Measurements from ENCODE around the gene MALT1.

MALT1 gene

DNA sequence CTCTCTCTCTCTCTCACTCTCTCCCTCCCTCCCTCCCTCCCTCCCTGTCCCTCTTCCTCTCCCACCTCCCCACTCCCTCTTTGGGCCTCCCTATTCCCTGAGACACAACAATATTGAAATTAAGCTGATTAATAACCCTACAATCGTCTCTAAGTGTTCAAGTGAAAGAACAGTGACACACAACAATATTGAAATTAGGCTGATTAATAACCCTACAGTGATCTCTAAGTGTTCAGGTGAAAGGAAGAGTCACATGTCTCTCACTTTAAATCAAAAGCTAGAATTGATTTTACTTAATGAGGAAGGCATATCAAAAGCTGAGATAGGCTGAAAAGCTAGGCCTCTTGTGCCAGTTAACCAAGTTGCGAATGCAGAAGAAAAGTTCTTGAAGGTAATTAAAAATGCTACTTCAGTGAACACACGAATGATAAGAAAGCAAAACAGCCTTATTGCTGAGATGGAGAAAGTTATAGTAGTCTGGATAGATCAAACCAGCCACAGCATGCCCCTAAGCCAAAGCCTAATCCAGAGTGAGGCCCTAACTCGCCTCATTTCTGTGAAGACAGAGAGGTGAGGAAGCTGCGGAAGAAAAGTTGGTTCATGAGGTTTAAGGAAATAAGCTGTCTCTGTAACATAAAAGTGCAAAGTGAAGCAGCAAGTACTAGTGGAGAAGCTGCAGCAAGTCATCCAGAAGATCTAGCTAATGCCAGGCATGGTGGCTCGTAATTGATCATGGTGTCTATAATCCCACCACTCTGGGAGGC, 21.3 kb downstream of the MALT1 start:
- no peak for DNase-seq (ENCODE audit: low read depth)

DNA sequence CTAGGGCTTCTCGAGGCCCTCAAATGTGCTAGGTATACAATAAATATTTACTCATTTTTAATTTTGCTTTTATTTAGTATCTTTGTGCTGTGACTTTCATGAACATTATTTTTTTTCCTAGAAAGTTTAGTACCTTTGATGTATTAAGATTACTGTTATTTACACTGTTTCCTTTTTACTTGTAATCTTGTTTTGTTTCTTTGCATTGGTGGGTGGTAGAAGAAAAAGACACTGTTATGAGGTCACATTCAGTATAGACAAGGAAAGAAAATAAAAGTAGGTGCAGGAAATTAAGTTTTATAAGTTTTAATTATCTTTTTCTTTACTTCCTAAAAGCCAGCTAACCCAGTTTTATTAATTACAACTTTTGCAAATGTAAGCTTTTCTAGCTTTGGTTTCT, 23.0 kb downstream of the MALT1 start:
- DNase-seq (ENCODE audit: low read depth), result no peak

DNA sequence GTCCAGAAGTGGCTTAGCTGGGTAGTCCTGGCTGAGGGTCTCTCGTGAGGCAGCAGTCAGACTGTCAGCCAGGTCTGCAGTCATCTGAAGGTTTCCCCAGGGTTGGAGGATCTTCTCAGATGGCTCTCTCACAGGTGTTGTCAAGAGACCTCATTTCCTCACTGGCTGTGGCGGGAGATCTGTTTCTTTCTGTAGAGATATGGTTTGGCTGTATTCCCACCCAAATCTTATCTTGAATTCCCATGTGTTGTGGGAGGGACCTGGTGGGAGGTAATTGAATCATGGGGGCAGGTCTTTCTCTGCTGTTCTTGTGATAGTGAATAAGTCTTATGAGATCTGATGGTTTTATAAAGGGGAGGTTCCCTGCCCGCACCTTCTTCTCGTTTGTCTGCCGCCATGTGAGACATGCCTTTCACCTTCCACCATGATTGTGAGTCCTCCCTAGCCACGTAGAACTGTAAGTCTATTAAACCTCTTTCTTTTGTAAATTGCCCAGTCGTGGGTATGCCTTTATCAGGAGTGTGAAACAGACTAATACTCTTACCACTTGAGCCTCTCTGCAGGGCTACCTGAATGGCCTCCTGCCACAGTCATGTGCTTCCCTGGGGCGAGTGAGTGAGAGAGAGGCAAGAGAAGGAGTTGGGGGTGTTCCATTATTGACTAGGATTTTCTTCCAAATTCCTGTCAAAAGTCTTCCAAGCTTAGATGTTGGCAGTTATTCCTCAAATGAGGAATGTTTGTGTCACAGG, 23.6 kb downstream of the MALT1 start:
- DNase-seq (ENCODE audit: low read depth), result no peak

DNA sequence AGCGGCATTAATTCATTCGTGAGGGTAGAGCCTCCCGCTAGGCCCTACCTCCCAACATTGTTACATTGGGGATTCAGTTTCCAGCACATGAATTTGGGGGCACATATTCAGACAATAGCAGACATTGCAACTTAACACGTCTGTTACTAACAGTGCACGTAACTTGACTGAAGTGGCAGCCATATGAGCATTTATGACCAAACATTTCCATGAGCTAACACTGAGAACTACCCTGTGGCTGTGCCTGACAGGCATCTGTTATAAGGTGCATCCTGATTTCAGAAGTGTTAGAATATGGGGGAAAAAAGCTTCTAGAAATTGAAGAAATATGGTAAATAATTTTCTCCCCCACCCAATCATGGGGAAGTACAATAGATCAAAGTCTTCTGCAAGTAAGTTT, 24.5 kb downstream of the MALT1 start:
- DNase-seq (ENCODE audit: low read depth), result no peak

DNA sequence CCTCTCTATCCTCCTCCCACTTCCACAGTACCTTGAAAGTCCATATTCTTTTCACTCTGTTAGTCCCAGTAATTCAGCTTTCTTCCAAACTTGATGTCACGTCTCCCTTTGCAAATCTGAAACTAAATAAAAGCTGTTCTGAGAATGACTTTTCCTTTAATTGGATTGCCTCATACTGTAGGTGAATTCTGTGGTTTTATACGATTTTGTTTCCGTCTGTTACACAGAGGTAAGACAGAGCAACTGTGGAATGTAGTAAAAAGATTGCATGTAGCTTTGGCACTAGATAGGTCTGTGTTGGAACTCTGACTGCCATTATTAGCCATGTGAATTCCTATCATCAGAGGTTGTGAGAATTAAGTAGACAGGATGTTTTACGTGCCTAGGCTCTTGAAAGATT, 25.9 kb downstream of the MALT1 start:
- no peak for DNase-seq (ENCODE audit: low read depth)

DNA sequence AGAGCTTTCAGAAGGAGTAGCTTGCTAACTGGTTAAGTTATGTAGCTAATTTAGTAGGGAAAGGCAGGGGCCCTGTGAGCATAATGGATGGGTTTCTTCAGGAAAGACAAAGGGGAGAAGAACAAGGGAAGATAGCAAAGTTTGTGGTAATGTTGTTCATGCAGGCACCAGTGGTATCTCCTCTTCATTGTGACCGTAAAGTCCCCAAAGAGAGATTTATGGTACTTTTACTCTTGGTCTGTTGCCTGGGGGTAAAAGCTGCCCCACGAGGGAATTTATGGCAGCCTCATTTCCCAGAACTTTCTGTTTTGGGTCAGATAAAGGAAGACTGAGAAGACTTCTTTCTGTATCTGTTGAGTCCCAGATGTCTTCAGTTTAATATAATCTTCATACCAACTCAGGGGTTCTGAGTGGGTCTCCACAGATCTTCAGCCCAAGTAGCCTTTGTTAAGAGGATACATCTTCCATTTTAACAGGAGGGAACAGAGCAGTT, 27.5 kb downstream of the MALT1 start:
- DNase-seq (ENCODE audit: low read depth), result no peak

DNA sequence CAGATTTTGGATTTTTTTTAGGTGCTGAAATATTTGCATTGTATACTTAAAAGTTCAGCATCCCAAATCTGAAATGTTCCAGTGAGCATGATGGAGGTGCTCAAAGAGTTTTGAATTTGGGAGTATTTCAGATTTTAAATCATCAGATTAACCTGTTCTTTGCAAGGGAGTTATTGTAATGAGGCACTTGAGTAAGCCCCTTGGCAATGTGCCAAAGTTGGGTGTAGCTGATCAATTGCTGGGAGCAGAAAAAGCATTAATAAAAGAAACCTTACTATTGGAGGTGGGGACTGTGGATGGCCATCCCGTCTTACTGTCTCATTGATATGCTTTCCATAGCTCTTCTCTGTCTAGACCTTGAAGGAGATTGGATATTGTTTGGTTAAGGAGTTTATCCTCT, 28.3 kb downstream of the MALT1 start:
- DNase-seq (ENCODE audit: low read depth), result no peak

DNA sequence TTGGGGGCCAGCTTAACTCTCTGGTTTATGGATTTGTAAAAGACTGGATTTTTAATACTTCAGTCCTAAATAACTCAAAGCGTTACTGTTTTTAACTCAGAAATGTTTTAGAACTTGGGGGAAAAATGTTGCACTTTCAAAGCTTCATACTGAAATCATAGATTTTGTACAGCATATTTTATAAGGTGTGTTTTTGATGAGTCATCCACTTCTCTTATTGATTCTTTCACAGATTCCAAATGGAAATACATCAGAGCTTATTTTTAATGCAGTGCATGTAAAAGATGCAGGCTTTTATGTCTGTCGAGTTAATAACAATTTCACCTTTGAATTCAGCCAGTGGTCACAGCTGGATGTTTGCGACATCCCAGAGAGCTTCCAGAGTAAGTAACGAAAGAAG, 28.9 kb downstream of the MALT1 start:
- DNase-seq (ENCODE audit: low read depth), result no peak

DNA sequence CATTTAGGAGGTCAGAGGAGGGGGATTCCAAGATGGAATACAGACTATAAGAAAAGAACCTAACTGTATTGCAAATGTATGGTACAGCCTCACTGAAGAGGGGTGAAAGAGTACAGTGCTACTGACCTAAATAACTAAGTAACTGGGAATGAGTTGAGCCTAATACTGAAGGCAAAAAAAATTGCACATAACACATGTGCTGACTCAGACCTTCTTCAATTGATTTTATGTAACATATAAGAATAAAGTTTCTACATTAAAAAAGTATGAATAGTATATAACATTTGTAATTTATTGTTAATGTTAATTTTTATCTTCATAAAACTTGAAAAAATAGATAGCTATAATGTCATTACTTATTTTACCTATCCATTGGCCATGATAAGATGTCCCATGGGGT, 41.7 kb downstream of the MALT1 start:
- no peak for DNase-seq (ENCODE audit: low read depth)

DNA sequence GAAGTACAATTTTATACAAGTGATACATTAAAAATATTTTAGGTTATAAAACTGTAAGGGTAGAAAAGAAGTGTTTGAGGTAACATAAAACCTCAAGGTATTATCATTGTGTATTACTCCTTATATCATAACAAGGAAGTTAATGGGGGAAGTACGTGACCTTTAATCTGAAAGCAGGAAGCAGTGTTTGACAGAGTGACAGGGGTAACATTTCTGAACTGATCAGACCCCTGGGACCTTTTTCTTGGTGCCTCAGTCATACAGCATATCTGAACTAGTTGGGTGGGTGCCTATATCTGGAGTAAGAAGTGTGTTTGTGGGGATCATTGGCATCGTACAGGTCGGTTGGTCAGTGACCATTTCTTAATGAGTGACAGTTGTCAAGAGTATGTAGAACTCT, 43.0 kb downstream of the MALT1 start:
- DNase-seq (ENCODE audit: low read depth), result no peak

DNA sequence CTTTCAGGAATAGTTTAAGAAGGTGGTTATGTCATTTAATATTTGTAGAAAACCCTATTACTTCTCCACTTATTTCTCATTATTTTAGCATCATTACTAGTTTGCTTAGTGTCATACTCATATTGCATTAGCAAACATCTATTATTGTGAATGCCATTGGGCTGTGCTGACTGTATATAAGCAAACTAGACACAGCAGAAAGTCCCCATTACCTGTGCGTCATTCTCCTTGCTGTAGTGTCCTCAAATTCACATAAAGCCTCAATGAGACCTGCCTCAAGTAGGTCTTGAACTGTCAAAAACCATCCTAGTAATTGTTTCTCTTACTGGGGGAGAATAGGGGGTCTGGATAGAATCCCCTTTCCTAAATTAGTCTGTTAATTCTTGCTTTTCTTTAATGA, 43.6 kb downstream of the MALT1 start:
- no peak for DNase-seq (ENCODE audit: low read depth)

DNA sequence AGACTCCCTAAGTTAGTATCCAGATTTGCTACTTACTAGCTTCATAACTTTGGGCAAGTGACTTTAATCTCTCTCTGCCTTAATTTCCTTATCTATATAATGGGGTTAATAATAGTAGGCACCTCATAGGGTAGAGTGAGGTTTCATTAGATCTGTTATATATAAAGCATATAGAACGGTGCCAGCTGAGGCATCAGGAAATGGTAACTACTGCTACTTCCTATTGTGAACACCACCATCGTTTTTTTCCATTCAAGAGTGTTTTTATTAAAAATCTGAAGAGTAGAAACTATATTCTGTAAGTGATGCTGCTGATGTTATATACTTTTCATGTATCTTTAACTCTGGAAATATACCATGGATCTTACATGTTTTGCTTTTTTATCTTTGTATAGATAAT, 44.3 kb downstream of the MALT1 start:
- no peak for DNase-seq (ENCODE audit: low read depth)

DNA sequence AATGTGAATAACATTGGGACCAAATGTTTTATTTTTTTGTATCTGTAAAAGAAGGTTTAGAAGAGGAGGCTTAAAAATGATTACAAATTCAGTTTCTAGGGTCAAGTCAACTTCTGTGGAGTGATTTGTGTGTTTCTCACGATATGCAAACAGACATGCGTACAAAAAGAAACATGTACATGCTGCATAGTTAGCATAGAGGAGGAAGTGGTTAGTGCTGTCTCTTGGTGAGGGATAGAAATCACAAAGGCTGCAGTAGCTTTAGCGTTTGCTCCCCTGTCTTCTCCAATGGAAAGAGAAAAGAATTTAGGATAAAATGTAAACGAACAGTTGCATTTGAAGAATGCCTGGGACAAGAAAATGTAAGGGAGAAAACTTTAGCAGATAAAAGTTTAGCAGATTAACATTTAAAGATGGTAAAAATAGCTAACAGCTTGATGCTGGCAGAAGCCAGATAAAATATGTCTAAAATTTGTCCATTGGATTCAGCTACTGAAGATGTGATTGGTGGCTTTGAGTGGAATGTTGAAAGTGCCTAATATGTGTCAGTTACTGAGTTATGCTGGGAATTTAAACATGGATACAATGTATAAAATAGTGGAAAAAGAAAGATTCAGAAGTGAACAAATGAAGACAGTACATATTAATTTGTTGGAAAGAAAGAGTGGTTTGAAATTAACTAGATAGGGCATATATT, 44.9 kb downstream of the MALT1 start:
- no peak for DNase-seq (ENCODE audit: low read depth)

DNA sequence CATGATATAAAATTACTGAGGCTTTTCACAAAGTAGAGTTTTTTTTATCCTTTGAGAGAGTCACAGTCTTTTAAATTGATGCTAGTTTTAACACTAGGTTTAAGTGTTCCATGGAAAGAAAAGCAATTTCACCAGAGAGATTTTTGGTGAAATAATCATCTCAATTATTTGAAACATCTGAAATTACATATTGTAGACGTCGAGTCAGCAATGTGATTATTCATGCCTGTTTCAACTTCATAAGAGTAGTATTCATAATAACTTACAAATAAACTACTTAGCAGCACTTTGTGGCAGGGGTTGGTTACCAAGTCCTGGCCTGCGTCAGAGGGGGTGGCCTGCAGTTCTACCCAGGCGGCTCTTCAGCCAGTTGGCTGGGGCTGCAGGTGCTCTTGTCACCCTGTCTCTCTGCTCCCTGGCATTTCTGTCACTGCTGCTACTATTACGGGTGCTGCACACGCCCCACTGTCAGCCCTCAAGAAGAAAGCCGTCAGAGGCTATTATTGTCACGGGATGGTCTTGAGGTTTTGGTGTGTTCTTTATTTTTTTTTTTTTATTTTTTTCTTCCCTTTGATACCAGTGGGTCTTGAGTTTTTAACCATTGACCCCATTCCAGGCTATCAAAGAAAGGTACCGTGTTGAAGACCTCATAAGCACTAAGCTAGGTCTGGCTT, 50.4 kb downstream of the MALT1 start:
- no peak for DNase-seq (ENCODE audit: low read depth)

DNA sequence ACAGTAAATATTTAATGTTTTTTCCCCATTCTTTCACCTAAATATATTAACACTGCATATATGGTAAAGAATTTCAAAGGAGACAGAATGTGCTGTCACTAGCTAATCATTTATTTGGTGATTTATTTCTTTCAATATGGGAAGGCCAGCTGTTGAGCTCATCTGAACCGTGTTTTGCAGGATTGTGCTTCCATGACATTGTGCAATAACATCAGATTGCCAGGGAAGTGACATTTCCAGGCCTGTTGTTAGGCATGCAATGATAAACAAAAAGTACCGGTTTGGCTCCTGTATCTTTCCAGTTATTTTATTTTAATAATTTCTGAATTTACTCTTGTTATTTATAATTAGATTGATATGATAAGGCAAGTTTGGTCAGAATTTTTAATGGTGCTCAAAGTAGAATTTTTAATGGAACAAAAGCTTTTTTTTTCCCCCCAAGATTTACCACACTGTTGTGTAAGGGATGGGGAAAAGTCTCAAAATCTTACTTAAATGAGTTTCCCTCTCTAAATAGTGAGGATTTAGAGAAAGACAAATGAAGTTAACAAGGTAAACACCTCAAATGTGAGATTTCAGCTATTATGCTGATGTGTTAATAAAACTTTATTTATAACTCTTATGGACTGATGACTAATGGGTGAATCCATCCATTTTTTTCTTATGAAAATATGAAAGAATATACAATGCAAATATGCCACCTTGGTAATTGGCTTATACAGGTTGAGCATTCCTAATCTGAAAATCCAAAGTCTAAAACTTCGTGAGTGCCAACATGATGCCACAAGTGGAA, 52.7 kb downstream of the MALT1 start:
- no peak for DNase-seq (ENCODE audit: low read depth)

DNA sequence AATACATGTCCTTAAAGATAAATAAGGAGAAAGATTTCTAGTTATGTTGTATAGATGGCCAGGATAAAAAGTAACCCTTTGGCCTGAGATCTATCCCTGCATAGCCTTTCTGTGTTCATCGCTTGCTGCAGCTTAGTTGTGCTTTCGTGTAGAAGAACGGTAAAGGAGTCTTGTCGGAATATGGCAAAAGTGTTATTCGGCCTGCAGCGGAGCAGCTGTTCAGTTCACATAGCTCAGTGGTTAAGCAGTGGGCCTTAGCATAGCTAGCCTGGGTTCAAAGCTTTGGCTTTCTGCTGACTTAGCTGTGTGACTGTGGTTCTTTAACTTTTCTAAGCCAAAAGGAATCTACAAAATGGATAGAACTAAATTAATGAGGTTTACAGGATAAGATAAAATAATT, 55.4 kb downstream of the MALT1 start:
- DNase-seq (ENCODE audit: low read depth), result no peak

DNA sequence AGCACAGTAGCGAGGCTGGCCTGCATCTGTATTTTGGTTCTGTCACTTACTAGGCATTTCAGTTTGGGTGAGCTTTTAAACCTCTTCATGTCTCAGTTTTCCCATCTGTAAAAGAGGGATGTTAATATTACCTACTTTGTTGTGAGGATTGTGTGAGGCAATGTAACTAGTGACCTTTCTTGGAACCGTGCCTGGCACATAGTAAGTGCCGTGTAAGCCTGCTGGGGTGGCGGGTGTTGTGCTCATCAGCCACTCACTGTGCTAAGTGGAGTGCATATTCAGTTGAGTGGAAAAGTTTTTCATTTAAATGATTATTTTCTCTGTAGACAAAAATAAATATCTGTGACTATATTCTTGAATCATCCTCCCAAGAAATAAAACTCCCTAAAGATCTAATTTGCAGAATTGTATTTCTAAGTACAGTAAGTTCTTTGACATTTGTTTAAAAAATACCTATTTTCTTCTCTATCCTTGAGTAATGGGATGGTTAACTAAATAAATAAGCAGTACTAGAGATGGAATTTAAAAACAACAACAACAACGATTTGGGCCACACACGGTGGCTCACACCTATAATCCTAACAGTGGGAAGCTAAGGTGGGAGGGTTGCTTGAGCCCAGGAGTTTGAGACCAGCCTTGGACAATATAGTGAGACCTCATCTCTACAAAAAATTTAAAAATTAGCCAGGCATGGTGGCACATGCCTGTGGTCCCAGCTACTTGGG, 56.7 kb downstream of the MALT1 start:
- no peak for DNase-seq (ENCODE audit: low read depth)

DNA sequence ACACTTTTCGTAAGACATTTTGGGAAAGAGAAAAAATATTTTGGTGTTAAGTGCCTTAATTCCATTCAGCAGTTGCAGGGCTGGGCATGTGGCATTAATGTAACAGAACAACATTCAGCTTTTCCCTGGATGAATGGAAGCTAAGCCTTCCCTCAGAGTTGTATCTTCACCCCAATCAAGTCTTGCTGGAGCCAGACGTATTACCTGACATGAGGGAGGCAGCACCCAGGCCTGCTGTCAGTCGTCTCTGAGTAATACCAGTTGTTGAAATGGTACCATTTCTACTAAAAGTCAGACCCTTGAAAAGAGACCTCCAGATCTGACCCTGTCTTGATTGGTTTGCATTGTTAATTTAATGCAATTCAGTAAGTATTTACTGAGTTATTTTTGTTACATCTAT, 57.5 kb downstream of the MALT1 start:
- DNase-seq (ENCODE audit: low read depth), result no peak

DNA sequence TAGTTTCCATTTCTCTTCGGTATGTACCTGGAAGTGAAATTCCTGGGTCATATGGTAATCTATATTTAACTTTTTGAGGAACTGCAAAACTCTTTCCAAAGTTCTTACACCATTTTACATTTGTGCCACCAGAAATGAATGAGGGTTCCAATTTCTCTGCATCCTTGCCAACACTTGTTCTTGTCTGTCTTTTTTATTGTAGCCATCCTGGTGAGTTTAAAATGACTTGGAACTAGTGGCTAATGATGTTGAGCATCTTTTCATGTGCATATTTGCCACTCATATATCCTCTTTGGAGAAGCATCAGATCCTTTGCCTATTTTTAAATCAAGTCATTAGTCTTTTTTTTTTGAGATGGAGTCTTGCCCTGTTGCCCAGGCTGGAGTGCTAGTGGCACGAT, 59.4 kb downstream of the MALT1 start:
- no peak for DNase-seq (ENCODE audit: low read depth)

DNA sequence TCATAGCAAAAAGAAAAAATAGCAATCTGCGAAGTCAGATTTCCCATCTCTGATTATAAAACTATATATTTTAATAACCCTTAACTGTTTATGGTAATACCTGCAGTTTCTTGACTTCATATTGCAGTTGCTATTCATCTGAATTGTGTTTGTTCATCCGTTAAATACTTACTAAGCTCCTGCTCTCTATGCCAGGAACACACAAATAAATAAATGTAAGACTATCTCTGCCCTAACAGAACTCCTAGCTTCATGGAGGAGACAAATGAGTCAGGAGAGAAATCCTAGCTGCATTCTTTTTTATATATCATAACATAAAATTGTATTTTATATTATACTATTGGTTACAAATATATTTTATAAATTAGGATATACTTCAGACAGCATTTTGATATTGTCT, 61.2 kb downstream of the MALT1 start:
- DNase-seq (ENCODE audit: low read depth), result no peak

DNA sequence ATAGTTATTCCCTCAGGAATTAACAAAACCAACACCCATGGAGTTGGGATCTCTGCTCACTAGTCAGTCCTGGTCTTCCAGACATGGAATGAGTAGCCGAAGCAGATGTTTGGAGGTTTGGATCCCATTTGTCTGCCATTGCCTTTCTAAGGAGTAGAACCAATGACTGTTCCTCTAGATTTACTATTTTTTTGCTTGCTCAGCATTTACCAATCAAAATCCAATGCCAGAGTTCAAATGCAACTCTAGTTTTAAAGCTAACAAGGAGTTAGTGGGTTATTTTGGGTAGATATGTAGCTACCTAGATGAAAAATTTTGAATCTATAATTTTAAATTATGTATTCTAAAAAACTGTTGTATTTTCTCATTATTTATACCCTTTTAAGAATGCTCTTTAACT, 62.6 kb downstream of the MALT1 start:
- DNase-seq (ENCODE audit: low read depth), result no peak

Measured in stimulated activated CD8-positive, alpha-beta memory T cell treated with anti-CD3 and anti-CD28 coated beads, Interleukin-4, amount 100 ng/mL, for 24 hours (primary cell).